ENCODE measurements around the gene ZBTB2.

DNA sequence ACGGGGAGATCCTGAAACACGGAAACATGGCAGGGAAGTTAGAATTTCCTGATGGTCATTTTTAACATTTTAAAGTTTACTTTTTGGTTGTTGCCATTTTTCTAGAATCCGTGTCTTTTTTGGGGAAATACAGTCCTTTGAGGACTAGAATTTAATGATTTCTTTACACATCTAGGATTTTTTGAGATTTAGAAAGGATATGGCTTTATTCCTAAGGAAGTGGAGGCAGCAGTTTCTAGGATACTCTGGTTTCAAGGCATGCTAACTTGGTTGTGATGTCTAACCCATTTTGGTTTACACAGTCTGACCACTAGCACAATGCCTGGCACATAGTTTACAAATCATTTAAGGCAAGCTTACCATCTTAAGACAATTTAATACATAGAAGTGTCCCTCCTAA is 1.1 kb upstream of the ZBTB2 start:
- TF ChIP-seq CTCF (conservative IDR thresholded peaks at IDR 0.05; ENCODE audit: low read depth, low read length): no peak
- TF ChIP-seq EZH2 (IDR thresholded peaks at IDR 0.05; ENCODE audit: low read length, unreplicated experiment): no peak
- no peak for TF ChIP-seq EZH2phosphoT487 (IDR thresholded peaks at IDR 0.05; ENCODE audit: borderline replicate concordance, low read length)
